ENCODE data around the gene PTBP3.

Gene PTBP3

DNA sequence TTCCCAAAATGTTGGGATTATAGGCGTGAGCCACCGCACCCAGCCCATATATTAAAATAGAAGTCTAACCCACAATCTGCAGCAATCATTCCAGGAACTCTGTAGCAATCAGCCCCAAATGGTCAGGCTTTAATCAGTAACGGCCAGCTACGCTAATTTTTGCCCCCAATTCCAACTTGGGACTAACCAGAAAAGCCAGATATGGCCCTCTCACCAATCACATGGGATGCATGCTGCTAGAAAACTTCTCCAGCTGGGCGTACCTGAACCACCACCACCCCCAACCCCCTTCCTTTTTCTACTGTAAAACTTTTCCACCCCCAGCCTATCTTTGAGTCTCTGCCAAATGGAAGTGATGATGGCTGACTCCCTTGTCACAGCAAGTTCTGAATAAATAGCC is 162.5 kb downstream of the PTBP3 start:
- no peak for TF ChIP-seq JUND (IDR thresholded peaks at IDR 0.05; ENCODE audit: low read depth)

DNA sequence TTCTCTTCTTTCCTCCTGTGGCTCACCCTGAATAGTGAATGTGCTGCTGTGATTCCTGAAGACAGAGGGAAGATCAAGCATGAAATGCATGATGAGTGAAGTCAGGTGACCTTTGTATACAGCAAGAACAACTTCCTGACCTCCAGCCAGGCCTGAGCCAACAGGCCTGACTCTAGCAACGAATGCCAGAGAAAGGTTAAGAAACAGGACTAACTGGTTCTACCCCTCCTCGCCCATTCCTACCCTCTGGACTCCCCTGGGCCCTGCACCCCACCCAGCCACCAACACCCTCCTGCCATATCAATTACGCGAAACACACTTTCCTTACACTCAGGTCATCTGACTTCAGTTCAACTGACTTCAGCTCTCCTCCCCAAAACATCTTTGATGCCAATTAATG is 163.2 kb downstream of the PTBP3 start:
- DNase-seq (ENCODE audit: low read depth in 1 of 2, low spot score in 1 of 2) = peak in 1 of 2 experiments; percentile 64
- in situ Hi-C loops (cut with HindIII; ENCODE audit: low pct_unique_long_range_greater_than_20kb, low sequenced_read_pairs) = no loop called here
- no peak for TF ChIP-seq JUND (IDR thresholded peaks at IDR 0.05; ENCODE audit: low read depth)

More for the DNA sequence above, 162.5 kb downstream of the PTBP3 start:
- in situ Hi-C loops (cut with HindIII; ENCODE audit: low pct_unique_long_range_greater_than_20kb, low sequenced_read_pairs) = no loop called here
- DNase-seq (ENCODE audit: low read depth in 1 of 2, low spot score in 1 of 2) = no peak

GRCh38 chr9:112169368-112169767 is 164.1 kb downstream of the PTBP3 start:
- DNase-seq (ENCODE audit: low read depth in 1 of 2, low spot score in 1 of 2) = no peak
- TF ChIP-seq JUND (IDR thresholded peaks at IDR 0.05; ENCODE audit: low read depth) = no peak
- in situ Hi-C loops (cut with HindIII; ENCODE audit: low pct_unique_long_range_greater_than_20kb, low sequenced_read_pairs) = no loop called here

GRCh38 chr9:112168197-112168596 is 165.2 kb downstream of the PTBP3 start:
- TF ChIP-seq JUND (IDR thresholded peaks at IDR 0.05; ENCODE audit: low read depth) = no peak
- in situ Hi-C loops (cut with HindIII; ENCODE audit: low pct_unique_long_range_greater_than_20kb, low sequenced_read_pairs) = no loop called here
- DNase-seq (ENCODE audit: low read depth in 1 of 2, low spot score in 1 of 2) = no peak
